Breast epithelium (tissue), 4 donors: ENCODE data around the gene POR. TPM values are rescaled to one million over a fixed set of nuclear protein-coding genes. Genes with fewer than 3 reads are reported as not detected.

Experiments
- DNase-seq, 2 donors: peaks; one replicate each; pipeline ENCODE4 v3.0.0-alpha.2; 2019; ENCODE audit warnings: low spot score in 2 of 2
- H3K27ac ChIP-seq, 2 donors: fragments of 200-600 bp; sonication (generic) in 1 of 2; one replicate each; pipeline ENCODE4 v1.5.1; 2016 to 2019; ENCODE audit warnings: mild to moderate bottlenecking in 1 of 2
- H3K27me3 ChIP-seq, 2 donors: fragments of 200-600 bp; sonication (generic) in 1 of 2; one replicate each; pipeline versions ENCODE4 v1.5.1 to v1.6.0; 2017 to 2019; ENCODE audit warnings: control low read depth in 1 of 2, mild to moderate bottlenecking in 1 of 2
- H3K36me3 ChIP-seq: fragments of 200-600 bp; one replicate; pipeline ENCODE4 v1.5.1; 2019
- H3K4me1 ChIP-seq, 2 donors: fragments of 200-600 bp; sonication (generic); one replicate each; pipeline ENCODE4 v1.5.1; 2016 to 2019; ENCODE audit warnings: control low read depth in 1 of 2
- H3K4me3 ChIP-seq, 3 donors: fragments of 200-600 bp; sonication (generic); 1 replicate in 2 of 3; 2 replicates in 1 of 3; pipeline ENCODE4 v1.5.1; 2016 to 2019; ENCODE audit warnings: mild to moderate bottlenecking in 3 of 3, moderate library complexity in 2 of 3
- H3K9me3 ChIP-seq, 2 donors: fragments of 200-600 bp; sonication (generic) in 1 of 2; one replicate each; pipeline ENCODE4 v1.5.1; 2016 to 2019; ENCODE audit warnings: control low read depth in 1 of 2
- CTCF ChIP-seq, 3 donors: fragments of 450-650 bp; IDR thresholded peaks; one replicate each; pipeline ENCODE4 v1.5.1; 2016 to 2017; ENCODE audit warnings: antibody characterized with exemption in 3 of 3, mild to moderate bottlenecking in 3 of 3, moderate library complexity in 3 of 3
- POLR2A ChIP-seq: fragments of 450-650 bp; IDR thresholded peaks from one replicate; pipeline ENCODE4 v1.6.1; 2016; ENCODE audit warnings: antibody characterized with exemption, mild to moderate bottlenecking, moderate library complexity
- POLR2AphosphoS5 ChIP-seq, 3 donors: sonication (generic); formaldehyde crosslinking; IDR thresholded peaks; one replicate each; pipeline ENCODE4 v1.6.1; 2017; ENCODE audit warnings: antibody characterized with exemption in 3 of 3
- intact Hi-C: fragments of 100-400 bp; cut with DNase I; formaldehyde crosslinking; loops from one replicate; pipeline ENCODE4 v1.15.1; 2023; ENCODE audit warnings: low total_unique reads
- total RNA-seq, 3 donors: library from RNA; depleted of rRNA; stranded (reverse); fragments of >200 nt; gene quantifications; one replicate each; pipeline ENCODE4 v1.1.0, GENCODE V29; 2016

POR gene
- total RNA-seq, 3 donors from 2014 or later = 62.1 to 123 (median 87.7) TPM

DNA sequence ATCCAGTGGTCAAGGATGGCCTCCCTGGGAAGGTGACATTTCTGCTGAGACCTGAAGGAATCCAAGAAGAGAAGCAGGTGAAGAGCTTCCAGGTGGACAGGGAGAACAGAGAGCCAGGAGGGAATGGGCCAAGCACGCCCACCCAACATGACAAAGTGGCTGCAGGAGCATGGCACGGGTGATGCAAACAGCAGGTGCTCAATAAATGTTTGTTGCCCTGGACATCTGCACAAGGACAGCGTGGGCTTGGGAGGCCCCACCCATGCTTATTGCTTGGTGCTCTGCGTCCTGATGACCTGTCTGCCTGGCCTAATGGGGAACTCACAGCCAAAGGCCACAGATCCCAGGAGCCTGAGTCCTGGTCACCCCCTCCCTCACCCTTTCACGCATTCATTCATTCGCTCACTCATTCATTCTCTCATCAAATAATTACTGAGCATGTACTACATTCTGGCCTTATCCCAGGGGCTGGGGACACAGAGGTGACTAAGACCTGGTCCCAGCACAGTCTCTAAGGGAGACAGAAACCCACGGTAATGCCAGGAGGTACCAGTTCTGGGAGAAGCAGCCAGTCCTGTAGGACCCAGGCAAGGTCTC lies 23.0 kb upstream of the POR start:
- H3K27me3 ChIP-seq = no peaks in the 10 kb centered on the region
- no peaks in the 10 kb centered on the region for H3K36me3 ChIP-seq
- no peak for DNase-seq
- H3K9me3 ChIP-seq = no peaks in the 10 kb centered on the region
- peaks cover 0 to 5% of the 10 kb centered on the region in 2 donors for H3K4me1 ChIP-seq
- peak overlapping the region; percentile 65 to 84 for H3K27ac ChIP-seq
- TF ChIP-seq CTCF (IDR thresholded peaks at IDR 0.05) (no peak), POLR2A (no peak), POLR2AphosphoS5 (IDR thresholded peaks at IDR 0.05) (no peak)
- intact Hi-C loops = no loop called here
- H3K4me3 ChIP-seq = no peak overlapping the region

DNA sequence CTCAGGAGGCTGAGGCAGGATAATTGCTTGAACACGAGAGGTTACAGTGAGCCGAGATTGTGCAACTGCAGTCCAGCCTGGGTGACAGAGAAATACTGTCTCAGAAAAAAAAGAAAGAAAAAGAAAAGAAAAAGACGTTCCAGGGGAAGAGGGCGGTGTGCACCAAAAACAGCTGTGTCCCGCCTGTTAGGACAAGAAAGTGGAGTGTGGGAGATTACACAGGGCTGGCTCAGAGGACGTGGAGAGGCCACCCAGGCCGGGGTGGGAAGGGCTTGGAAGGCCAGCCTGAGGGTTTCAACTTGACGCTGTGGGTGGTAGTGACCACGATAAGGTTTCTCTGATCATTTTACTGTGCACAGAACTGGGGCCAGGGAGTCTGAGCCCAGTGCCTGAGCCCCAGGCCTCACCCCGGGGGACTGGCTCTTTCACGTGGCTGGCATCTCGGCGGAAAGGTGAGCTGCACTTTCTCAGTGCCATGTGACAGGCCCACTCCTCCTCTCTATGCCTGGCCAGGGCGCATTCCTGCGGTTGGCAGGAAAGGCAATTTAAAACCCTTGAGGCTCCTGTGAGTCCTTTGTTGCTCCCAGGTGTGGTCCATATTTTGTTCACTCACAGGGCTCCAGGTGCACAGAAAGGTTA lies 22.2 kb upstream of the POR start:
- Histone ChIP-seq H3K4me3 (peak overlapping the region in 1 of 3 donors; percentile 39), H3K4me1 (peaks cover 0 to 5% of the 10 kb centered on the region in 2 donors), H3K27ac (peak overlapping the region; percentile 65 to 84), H3K36me3 (no peaks in the 10 kb centered on the region), H3K9me3 (no peaks in the 10 kb centered on the region), H3K27me3 (no peaks in the 10 kb centered on the region)
- TF ChIP-seq POLR2A (no peak), POLR2AphosphoS5 (IDR thresholded peaks at IDR 0.05) (peak; percentile 9 to 45 (median 44))
- peak; percentile 62 to 72 for DNase-seq
- intact Hi-C loops = no loop called here

- H3K27me3 ChIP-seq = no peaks in the 10 kb centered on the region
- H3K9me3 ChIP-seq = no peaks in the 10 kb centered on the region
- TF ChIP-seq POLR2A (no peak), POLR2AphosphoS5 (IDR thresholded peaks at IDR 0.05) (no peak), CTCF (IDR thresholded peaks at IDR 0.05) (no peak)
- no peak overlapping the region for H3K4me3 ChIP-seq
- no peak for DNase-seq
- H3K4me1 ChIP-seq = peaks cover 0 to 5% of the 10 kb centered on the region in 2 donors
- H3K36me3 ChIP-seq = no peaks in the 10 kb centered on the region
- H3K27ac ChIP-seq = no peak overlapping the region
- intact Hi-C loops = no loop called here
Observed at GRCh38 chr7:75896803-75897327, 18.1 kb upstream of the POR start.

GRCh38 chr7:75900617-75901315 lies 14.2 kb upstream of the POR start:
- no peak for TF ChIP-seq CTCF (IDR thresholded peaks at IDR 0.05)
- no peak for TF ChIP-seq POLR2A
- TF ChIP-seq POLR2AphosphoS5 (IDR thresholded peaks at IDR 0.05) = no peak
- H3K27me3 ChIP-seq = no peaks in the 10 kb centered on the region
- H3K9me3 ChIP-seq = no peaks in the 10 kb centered on the region
- no peak overlapping the region for H3K27ac ChIP-seq
- no peak for DNase-seq
- no peaks in the 10 kb centered on the region for H3K4me1 ChIP-seq
- no peaks in the 10 kb centered on the region for H3K36me3 ChIP-seq
- intact Hi-C loops = no loop called here
- H3K4me3 ChIP-seq = no peak overlapping the region

GRCh38 chr7:75905785-75906604 lies 9.0 kb upstream of the POR start:
- DNase-seq = peak in 1 of 2 donors; percentile 33
- Histone ChIP-seq H3K27ac (peak overlapping the region; percentile 29 to 56), H3K4me1 (no peaks in the 10 kb centered on the region), H3K4me3 (no peak overlapping the region), H3K36me3 (no peaks in the 10 kb centered on the region), H3K27me3 (no peaks in the 10 kb centered on the region), H3K9me3 (no peaks in the 10 kb centered on the region)
- TF ChIP-seq POLR2AphosphoS5 (IDR thresholded peaks at IDR 0.05) (peak in 2 of 3 donors; percentile 31 to 87), CTCF (IDR thresholded peaks at IDR 0.05) (no peak), POLR2A (no peak)
- intact Hi-C loops = no loop called here
